ENCODE results near the gene ZFR2. TPM values are rescaled to one million over a fixed set of nuclear protein-coding genes. Genes with fewer than 3 reads are reported as not detected.

Gene ZFR2
- total RNA-seq, 1 donor from 2014 or later: not detected

DNA sequence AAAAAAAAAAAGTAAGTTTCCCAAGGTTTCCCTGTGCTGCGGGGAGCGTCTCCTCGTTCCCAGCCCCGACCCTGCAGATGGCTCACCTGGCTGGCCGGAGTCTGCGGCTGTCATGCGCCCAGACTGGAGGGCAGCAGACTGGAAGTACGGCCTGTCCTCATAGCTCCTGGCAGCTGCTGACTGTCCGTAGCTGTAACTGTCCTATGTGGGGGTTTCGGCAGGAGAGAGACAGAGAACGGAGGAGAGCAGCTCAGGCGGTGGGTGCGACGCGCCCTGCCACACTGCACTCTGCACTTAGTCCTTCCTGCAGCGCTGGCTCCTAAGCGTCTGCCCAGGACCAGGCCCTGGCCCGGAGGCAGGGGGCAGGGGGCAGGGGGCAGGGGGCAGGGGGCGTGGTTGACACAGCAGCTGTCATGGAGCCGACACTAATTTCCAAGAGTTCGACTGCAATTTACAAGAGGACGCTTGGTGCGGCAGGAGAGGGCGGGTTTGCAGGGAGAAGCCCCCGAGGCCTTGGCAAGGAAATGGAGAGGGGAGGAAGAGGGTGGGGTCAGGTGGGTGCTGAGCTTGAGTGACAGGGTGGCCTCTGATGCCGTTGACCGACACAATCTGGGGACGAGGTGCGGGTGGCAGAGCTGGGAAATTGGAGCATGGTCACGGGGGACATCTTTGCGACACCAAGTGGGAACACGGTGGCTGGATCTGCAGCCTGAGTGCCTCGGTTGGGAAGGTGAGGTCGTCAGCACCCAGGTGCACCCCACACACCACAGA, 35.1 kb downstream of the ZFR2 start:
- DNase-seq (ENCODE audit: extremely low spot score, unreplicated experiment): no peak

DNA sequence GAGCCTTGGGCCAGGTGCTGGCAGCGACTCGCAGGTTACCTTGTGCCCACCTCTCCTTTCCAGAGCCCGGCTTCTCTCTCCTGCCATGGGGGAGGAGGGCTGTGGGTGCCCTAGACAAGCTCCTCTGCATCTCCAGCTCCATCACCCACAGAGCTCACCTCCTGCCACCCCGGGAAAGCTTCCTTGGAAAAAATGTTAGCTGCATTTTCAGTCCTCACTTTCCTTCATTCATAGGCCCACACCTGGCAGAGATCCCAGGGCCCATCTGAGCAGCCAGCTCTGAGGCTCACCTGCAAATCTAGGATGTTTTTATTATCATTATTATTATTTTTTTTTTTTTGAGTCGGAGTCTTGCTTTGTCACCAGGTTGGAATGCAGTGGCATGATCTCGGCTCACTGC, 36.8 kb downstream of the ZFR2 start:
- TF ChIP-seq, protein P1, sequence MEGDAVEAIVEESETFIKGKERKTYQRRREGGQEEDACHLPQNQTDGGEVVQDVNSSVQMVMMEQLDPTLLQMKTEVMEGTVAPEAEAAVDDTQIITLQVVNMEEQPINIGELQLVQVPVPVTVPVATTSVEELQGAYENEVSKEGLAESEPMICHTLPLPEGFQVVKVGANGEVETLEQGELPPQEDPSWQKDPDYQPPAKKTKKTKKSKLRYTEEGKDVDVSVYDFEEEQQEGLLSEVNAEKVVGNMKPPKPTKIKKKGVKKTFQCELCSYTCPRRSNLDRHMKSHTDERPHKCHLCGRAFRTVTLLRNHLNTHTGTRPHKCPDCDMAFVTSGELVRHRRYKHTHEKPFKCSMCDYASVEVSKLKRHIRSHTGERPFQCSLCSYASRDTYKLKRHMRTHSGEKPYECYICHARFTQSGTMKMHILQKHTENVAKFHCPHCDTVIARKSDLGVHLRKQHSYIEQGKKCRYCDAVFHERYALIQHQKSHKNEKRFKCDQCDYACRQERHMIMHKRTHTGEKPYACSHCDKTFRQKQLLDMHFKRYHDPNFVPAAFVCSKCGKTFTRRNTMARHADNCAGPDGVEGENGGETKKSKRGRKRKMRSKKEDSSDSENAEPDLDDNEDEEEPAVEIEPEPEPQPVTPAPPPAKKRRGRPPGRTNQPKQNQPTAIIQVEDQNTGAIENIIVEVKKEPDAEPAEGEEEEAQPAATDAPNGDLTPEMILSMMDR (IDR thresholded peaks at IDR 0.05): no peak
- no peak for DNase-seq (ENCODE audit: extremely low spot score, unreplicated experiment)
- Mint-ChIP-seq H3K36me3 (ENCODE audit: unreplicated experiment) (no peaks in the 10 kb centered on the region), H3K9me3 (ENCODE audit: unreplicated experiment) (no peaks in the 10 kb centered on the region), H3K4me1 (ENCODE audit: unreplicated experiment) (peaks cover 3% of the 10 kb centered on the region), H3K27ac (ENCODE audit: unreplicated experiment) (no peak overlapping the region), H3K27me3 (ENCODE audit: unreplicated experiment) (peaks cover 27% of the 10 kb centered on the region), H3K4me3 (ENCODE audit: unreplicated experiment) (no peak overlapping the region)

More for the DNA sequence above, 35.1 kb downstream of the ZFR2 start:
- TF ChIP-seq, protein P1 (IDR thresholded peaks at IDR 0.05): no peak
- no peak overlapping the region for H3K4me3 Mint-ChIP-seq (ENCODE audit: unreplicated experiment)
- no peaks in the 10 kb centered on the region for H3K36me3 Mint-ChIP-seq (ENCODE audit: unreplicated experiment)
- H3K9me3 Mint-ChIP-seq (ENCODE audit: unreplicated experiment): no peaks in the 10 kb centered on the region
- peaks cover 35% of the 10 kb centered on the region for H3K27me3 Mint-ChIP-seq (ENCODE audit: unreplicated experiment)
- no peak overlapping the region for H3K27ac Mint-ChIP-seq (ENCODE audit: unreplicated experiment)
- H3K4me1 Mint-ChIP-seq (ENCODE audit: unreplicated experiment): no peaks in the 10 kb centered on the region

DNA sequence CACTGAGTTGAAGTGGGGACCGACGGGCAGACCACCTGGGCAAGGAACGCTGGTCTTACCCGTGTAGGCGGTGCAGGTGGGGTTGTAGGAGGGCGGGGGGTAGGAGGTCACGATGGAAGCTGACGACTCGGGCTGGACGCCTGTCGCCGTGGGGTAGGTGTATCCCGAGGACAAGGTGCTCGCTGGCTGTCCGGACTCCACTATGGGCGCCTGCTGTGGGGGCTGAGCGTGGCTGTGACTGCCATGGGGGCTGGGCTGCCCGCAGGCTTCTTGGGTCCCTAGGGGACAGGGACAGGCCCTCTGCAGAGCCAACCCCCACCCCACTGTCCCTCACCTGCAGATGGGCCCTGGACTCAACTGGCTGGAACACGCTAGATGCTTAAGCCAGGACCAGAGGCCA, 37.2 kb downstream of the ZFR2 start:
- H3K4me1 Mint-ChIP-seq (ENCODE audit: unreplicated experiment): peaks cover 3% of the 10 kb centered on the region
- DNase-seq (ENCODE audit: extremely low spot score, unreplicated experiment): no peak
- no peaks in the 10 kb centered on the region for H3K9me3 Mint-ChIP-seq (ENCODE audit: unreplicated experiment)
- H3K36me3 Mint-ChIP-seq (ENCODE audit: unreplicated experiment): no peaks in the 10 kb centered on the region
- no peak overlapping the region for H3K27ac Mint-ChIP-seq (ENCODE audit: unreplicated experiment)
- H3K4me3 Mint-ChIP-seq (ENCODE audit: unreplicated experiment): no peak overlapping the region
- TF ChIP-seq, protein P1 (IDR thresholded peaks at IDR 0.05): no peak
- peaks cover 27% of the 10 kb centered on the region for H3K27me3 Mint-ChIP-seq (ENCODE audit: unreplicated experiment)

DNA sequence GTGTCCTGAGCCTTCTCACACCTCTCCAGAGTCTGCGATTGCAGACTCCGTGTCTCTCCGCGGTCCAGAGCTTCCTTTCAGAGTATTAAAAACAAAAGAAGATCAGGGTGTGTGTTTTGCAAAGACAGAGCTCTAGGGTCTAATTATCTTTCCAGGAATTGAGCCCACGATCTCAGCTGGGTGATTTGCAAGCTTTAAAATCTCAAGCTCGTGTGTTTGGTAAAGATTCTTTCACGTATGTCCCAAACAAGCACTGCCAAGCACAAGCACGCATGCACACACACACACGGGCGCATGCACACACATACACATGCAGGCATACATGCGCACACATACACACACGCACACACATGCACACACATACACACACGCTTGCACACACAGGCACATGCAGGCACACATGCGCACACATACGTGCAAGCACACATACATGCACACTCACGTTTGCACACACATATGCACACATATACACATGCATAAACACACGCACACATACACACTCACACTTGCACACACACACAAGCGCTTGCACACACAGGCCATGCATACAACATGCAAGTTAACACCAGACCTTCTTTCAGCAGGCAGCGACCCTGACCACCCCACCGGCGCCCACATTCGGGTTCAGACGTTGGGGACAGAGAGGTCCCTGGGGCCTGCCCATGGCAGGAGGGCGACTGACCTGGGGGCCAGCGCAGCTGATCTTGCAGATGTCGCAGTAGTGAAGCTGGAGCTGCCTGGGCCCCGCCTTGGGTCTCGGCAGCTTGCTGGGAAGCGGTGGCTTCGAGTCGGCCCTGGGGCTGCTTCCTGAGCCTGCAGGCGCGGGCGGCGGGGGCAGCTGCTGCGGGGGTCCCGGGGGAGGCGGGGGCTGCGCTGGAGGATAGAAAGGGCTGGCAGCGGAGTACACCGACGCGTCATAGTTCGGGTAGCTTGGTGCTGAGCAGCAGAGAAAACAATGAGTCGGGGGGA, 37.9 kb downstream of the ZFR2 start:
- Mint-ChIP-seq H3K27ac (ENCODE audit: unreplicated experiment) (no peak overlapping the region), H3K4me3 (ENCODE audit: unreplicated experiment) (no peak overlapping the region), H3K4me1 (ENCODE audit: unreplicated experiment) (peaks cover 3% of the 10 kb centered on the region), H3K36me3 (ENCODE audit: unreplicated experiment) (no peaks in the 10 kb centered on the region), H3K27me3 (ENCODE audit: unreplicated experiment) (peaks cover 27% of the 10 kb centered on the region), H3K9me3 (ENCODE audit: unreplicated experiment) (no peaks in the 10 kb centered on the region)
- TF ChIP-seq, protein P1 (IDR thresholded peaks at IDR 0.05): no peak
- no peak for DNase-seq (ENCODE audit: extremely low spot score, unreplicated experiment)

DNA sequence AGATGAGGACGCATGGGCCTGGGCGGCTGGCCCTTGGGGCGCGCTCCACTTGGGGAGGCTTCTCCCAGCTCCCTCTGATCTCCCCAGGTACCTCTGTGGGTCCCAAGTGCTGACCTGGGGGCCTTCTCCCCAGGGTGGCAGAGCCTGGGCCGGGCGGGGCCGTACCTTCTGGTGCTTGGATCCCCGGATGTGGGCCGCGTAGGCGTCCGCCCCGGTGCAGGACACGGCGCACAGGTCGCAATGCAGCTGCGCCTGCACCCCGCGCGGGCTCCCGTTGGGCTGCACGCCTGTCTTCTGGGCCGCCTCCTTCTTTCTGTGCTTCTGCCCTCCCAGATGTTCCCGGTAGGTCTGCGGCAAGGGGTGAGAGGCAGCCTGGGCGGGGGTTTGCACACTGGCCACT, 41.5 kb downstream of the ZFR2 start:
- peaks cover 25% of the 10 kb centered on the region for H3K27me3 Mint-ChIP-seq (ENCODE audit: unreplicated experiment)

More for the DNA sequence above, 41.5 kb downstream of the ZFR2 start:
- Mint-ChIP-seq H3K36me3 (ENCODE audit: unreplicated experiment) (no peaks in the 10 kb centered on the region), H3K4me3 (ENCODE audit: unreplicated experiment) (no peak overlapping the region), H3K27ac (ENCODE audit: unreplicated experiment) (no peak overlapping the region), H3K9me3 (ENCODE audit: unreplicated experiment) (no peaks in the 10 kb centered on the region), H3K4me1 (ENCODE audit: unreplicated experiment) (peaks cover 3% of the 10 kb centered on the region)
- TF ChIP-seq, protein P1 (IDR thresholded peaks at IDR 0.05): no peak
- DNase-seq (ENCODE audit: extremely low spot score, unreplicated experiment): no peak

Measured in osteocyte (in vitro differentiated cells).